H4 (cell line): ENCODE data around the gene ZC3H4. TPM values are rescaled to one million over a fixed set of nuclear protein-coding genes. Genes with fewer than 3 reads are reported as not detected.
"Not testable (repeated sequence)": the region's sequence is repeated elsewhere in the genome, so short reads cannot be mapped to it uniquely, and the experiment has no call there.

Source experiments
- DNase-seq: peaks from one replicate; pipeline ENCODE4 v3.0.0-alpha.2; 2015; ENCODE audit warnings: low spot score
- total RNA-seq: library from RNA; depleted of rRNA; stranded (reverse); fragments of >200 nt; shearing (Covaris generic); gene quantifications from 2 replicates; pipeline ENCODE4 v1.2.3, GENCODE V29; 2014

Gene ZC3H4
- total RNA-seq, 1 experiment from 2014 or later: 7.6 TPM

GRCh38 chr19:47084879-47085439 is 28.6 kb downstream of the ZC3H4 start:
- no peak for DNase-seq

DNA sequence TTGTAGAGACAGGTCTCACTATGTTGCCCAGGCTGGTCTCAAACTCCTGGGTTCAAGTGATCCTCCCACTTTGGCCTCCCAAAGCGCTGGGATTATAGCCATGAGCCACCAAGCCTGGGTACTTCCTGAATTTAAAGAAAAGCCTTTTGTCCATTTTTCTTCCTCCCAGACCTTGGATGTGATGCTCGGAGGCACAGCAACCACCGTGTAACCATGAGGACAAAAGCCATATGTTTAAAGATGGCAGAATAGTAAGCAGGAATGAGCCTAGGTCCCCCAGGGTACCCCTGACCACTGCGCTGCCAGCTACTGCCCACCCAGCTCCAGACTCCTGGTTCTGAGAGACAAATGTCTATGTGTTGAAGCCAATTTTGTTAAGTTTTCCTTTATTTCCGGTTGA is 31.1 kb downstream of the ZC3H4 start:
- DNase-seq: no peak

- DNase-seq: no peak
These were observed 32.5 kb downstream of the ZC3H4 start for GRCh38 chr19:47081095-47081494.

- DNase-seq: not testable (repeated sequence)
These were observed 35.2 kb downstream of the ZC3H4 start for GRCh38 chr19:47078351-47078750.

GRCh38 chr19:47075941-47076340 is 37.6 kb downstream of the ZC3H4 start:
- DNase-seq: no peak

DNA sequence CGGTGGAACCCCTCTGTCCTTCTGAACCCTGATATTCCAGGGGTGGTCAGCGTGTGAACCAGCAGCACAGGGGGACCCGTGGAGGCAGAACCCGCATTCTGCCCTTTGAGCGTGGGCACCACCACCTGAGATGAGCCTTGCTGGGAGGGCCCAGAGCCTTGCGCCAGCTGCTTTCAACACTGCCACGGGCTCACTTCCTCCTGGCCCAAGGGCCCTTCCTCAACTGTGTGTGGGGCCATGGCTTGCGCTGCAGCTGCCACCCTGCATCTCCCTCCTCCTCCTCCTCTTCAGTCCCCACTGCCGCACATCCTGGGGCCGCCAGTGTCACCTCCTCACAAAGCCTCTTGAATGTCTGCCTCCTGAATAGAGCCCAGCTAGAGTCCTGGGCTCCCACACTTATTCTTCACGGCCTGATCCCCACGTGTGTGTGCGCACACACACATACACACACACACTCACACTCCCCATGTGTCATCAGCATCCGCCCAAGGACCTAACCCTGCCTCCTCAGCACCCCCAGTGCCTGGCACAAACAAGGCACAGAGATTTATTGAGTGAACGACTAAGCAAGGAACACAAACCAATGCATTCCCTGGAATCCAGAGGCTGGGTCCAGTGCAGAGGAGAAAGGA is 38.3 kb downstream of the ZC3H4 start:
- DNase-seq: no peak

- no peak for DNase-seq
These were observed 39.0 kb downstream of the ZC3H4 start for GRCh38 chr19:47074621-47075020.

DNA sequence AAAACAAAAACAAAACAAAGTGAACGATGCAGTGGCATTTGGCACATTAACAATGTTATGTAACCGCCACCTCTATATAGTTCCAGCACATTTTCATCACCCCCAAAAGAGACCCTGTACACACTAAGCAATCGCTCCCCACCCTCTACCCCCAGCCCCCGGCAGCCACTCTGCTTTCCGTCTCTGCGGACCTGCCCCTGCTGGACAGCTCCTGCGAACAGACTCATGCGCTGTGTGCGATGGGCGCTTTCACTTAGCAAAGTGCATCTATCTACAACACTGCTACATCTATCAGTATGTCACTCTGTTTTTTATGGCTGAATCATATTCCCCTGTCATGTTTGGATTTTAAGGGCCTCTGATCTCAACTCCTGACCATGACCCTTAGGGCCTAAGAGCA is 40.0 kb downstream of the ZC3H4 start:
- DNase-seq: no peak

- DNase-seq: no peak
These were observed 41.3 kb downstream of the ZC3H4 start for GRCh38 chr19:47072323-47072722.

DNA sequence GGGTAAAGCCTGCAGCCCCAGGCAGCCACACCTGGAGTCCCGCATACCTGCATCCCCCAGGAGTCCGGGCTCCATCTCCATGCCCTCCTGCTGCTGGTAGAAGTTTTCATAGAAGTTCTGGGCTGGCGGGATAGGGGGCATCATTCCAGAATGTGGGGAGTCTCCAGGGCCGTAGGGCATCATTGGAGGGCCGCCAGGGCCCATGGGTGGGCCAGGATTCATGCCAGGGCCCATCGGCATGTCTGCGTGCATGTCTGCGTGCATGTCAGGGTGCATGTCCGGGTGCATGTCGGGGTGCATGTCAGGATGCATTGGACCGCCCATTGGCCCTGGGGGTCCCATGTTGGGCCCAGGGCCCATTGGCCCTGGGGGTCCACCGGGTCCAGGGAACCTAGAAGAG is 41.8 kb downstream of the ZC3H4 start:
- DNase-seq: no peak

- DNase-seq: no peak
These were observed 42.8 kb downstream of the ZC3H4 start for GRCh38 chr19:47070756-47071155.

DNA sequence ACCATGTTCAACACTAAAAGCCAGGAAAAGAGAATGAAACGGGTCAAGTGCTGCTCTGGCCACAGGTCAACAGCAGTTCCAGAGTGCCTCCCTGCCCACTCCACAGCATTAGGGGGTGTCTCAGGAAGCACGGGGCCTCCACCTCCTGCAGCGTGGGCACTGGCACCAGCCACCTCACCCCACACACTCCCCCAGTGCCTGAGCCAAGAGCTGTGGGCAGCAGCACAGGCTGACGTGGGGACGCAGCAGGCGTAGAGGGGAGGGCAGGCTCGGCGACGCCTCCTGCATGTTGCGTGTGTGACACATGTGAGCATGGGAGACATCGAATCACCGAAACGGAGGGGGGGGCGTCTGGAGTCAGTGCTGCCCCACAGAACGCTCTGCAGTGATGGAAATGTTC is 43.8 kb downstream of the ZC3H4 start:
- DNase-seq: no peak

DNA sequence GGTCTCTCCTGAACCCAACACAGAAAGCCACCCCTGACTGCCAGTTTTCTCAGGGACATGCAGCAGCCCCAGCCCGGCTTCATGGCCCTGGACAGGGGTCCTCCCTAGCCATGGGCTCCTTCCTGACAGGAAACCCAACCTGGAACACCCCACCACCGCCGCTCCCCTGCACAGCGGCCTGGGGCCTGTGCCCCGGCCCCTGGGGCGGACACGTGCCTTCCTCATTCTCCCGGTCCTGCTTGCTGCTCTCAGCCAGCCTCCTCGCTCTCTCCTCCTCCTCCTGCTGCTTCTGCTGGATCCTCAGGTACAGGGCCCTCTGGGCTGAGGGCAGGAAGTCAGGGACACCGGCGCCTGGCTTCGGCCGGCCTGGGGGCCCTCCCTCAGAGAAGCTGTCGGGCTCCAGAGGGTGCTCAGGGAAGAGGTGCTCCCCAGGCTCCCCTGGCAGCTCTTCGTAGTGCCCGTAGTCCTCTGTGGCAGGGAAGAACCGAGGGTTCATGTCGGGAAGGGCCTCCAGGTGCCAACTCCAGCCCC is 44.6 kb downstream of the ZC3H4 start:
- DNase-seq: no peak

DNA sequence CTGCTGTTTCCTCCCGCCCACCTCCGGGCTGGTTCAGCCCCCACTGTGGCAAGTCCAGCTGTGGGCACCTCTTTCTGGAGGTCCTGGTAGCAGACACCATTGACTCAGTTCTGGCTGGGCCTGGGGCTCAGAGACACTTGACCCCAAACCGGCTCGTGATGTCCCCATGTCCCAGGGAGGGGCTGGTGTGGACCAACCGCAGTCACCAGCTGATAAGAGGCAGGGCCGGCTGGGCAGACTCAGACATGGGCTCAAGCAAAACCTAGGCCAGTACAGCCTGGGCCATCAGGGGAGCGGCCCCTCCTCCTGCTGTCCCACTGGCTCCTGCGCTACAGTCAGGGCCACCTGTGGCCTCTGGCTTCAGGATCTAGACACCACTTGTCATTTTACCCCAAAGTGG is 45.3 kb downstream of the ZC3H4 start:
- no peak for DNase-seq

GRCh38 chr19:47067215-47067847 is 46.2 kb downstream of the ZC3H4 start:
- no peak for DNase-seq

DNA sequence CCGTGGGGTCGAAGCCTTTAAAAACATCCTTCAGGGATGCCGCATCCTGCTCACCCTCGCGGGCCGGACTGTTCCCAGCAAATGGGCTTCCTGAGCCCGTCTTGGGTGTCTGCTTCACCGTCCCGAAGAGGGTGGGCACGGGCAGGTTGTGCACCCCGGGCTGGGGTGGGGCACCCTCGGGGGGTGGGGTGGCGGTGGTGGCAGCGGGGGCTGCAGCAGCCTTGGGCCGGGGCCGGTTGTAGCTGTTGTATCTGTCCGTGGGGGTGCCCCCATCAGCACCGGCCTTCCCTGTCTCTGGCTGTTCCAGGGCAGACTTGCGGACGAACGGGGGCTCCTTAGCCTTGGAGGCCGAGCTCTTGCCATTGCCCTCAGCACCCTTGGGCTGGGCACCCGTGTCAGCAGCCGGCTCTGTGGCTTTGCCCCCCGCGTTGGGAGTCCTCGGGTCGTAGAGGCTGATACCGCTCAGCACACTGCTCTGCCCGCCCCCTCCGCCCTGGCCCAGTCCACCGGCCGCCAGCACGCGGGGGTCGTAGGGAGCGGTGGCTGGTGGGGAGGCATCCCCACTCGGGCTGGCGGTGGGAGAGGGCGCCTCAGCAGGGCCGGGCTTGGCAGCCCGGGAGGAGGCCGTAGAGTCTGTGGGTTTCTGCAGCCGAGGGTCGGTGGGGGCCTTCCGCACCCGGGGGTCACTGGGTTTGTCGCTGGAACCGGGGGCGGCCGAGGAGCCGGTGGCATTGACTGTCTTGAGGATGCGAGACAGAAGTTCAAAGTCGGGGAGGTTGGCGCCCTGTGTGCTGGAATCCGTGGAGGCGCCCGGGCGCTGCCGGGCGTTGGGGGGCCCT is 47.0 kb downstream of the ZC3H4 start:
- no peak for DNase-seq

GRCh38 chr19:47065242-47065641 is 48.3 kb downstream of the ZC3H4 start:
- DNase-seq: no peak

DNA sequence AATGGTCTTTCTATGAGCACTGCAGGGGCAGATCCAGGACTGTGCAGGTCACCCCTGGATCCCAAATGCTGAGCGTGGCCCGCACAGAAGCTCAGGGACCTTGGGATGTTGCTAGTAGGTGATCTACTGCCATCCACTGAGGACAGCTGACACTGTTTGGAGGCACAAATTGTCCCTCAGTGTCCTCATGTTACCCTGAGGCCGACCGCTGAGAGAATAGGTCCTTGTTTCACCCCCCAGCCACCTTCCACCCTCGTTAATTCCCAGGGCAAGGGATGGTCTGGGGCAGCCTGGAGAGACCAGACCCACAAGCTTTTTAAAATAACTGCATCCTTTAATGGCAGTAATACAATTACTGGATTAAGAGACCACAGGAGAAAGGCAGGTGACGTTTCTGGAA is 49.7 kb downstream of the ZC3H4 start:
- DNase-seq: no peak

GRCh38 chr19:47058621-47059022 is 55.0 kb downstream of the ZC3H4 start:
- no peak for DNase-seq

DNA sequence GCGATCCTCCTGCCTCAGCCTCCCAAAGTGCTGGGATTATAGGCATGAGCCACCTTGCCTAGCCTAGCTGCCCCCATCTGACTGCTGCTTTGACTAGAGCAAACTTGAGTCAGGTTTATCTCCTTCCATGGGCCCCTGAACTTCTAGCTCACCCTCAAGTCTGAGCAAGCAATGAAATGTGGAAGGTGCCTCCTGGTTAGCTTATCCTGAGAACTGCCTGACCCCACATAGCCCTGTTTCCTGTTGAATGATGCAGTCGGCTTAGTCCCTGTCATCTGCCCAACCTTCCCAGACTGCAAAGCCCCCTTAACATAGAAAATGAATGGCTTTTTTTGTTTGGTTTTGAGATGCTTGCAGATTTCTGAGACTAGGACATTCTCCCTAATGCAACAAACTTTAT is 56.2 kb downstream of the ZC3H4 start:
- no peak for DNase-seq

DNA sequence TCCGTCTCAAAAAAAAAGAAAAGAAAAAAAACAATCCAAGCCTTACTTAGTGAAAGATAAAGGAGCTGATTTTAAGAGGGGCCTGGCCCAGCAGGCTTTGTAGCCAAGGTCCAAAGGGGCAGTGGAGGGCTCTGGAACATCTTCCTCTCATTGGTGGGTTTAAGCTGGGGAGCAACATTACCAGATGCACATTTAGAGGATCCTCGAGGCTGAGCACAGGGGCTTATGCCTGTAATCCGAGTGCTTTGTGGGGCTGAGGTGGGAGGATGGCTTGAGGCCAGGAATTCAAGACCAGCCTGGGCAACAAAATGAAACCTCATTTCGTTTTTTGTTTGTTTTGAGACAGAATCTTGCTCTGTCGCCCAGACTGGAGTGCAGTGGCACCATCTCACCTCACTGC is 57.2 kb downstream of the ZC3H4 start:
- no peak for DNase-seq

- not testable (repeated sequence) for DNase-seq
These were observed 63.0 kb downstream of the ZC3H4 start for GRCh38 chr19:47050562-47050961.
